NCI-H2196 (cell line): Measurements from ENCODE around the gene MYO1D.
"Not testable (repeated sequence)": the region's sequence is repeated elsewhere in the genome, so short reads cannot be mapped to it uniquely, and the experiment has no call there.

Experiments
- DNase-seq: peaks from one replicate; lab custom pipeline; 2025; ENCODE audit not compliant: unreplicated experiment; lab: John Stamatoyannopoulos, UW

Gene MYO1D

GRCh38 chr17:32739722-32740121 is 137.2 kb downstream of the MYO1D start:
- DNase-seq: no peak

DNA sequence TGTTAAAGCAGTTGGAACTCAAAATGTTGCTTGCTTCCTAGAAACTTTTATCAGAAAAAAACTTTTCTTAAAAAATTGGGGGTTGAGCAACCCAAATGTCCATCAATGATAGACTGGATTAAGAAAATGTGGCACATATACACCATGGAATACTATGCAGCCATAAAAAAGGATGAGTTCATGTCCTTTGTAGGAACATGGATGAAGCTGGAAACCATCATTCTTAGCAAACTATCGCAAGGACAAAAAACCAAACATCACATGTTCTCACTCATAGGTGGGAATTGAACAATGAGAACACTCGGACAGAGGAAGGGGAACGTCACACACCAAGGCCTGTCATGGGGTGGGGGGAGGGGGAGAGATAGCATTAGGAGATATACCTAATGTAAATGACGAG is 137.8 kb downstream of the MYO1D start:
- DNase-seq: not testable (repeated sequence)

DNA sequence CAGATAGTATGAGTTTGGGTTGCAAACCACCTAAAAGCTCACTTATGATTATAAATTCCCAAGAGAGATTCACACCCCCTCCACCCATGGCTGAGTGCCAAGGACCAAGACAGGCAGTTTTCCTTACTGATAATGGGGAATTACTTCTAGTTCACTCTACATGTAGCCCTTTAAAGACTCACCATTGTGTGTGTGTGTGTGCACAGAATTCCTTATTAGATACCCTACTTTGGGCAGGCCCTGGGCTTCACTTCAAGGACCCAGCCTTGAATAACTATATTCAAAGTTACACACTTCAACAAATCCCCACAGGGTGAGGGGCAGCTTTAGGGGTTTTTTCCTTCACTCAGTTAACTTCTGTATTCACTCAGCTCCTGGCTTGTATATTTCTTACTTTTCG is 143.5 kb downstream of the MYO1D start:
- no peak for DNase-seq

DNA sequence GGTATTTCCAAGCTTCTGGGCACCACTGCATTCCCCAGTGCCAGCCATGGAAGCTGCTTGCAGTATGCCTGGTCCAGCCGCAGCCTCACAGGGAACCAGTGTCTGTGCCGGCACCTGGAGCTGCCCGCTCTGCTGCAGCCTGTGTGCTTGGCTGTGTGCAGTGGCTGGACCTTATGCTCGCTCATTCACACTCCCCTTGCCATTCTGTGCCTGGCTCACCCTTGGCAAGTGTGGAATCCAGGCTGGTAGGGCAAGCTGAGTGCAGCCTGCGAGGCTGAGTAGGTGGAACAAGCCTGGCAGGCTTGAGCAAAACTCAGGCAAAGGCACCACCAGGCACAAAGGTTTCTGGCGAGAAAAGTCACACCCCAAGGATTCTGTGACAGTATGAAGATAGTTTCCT is 144.0 kb downstream of the MYO1D start:
- DNase-seq: no peak

DNA sequence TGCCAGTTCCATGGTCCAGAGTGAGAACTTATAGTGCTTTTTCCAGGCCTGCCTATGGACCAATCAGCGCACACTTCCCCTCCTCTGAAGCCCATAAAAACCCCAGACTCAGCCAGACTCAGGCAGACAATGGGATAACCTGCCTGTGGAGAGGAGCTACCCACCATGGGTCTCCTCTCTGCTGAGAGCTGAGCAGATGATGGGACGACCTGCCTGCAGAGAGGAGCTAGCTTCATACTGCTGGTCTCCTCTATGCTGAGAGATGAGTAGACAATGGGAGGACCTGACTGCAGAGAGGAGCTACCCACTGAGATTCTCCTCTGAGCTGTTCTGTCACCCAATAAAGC is 144.7 kb downstream of the MYO1D start:
- no peak for DNase-seq

DNA sequence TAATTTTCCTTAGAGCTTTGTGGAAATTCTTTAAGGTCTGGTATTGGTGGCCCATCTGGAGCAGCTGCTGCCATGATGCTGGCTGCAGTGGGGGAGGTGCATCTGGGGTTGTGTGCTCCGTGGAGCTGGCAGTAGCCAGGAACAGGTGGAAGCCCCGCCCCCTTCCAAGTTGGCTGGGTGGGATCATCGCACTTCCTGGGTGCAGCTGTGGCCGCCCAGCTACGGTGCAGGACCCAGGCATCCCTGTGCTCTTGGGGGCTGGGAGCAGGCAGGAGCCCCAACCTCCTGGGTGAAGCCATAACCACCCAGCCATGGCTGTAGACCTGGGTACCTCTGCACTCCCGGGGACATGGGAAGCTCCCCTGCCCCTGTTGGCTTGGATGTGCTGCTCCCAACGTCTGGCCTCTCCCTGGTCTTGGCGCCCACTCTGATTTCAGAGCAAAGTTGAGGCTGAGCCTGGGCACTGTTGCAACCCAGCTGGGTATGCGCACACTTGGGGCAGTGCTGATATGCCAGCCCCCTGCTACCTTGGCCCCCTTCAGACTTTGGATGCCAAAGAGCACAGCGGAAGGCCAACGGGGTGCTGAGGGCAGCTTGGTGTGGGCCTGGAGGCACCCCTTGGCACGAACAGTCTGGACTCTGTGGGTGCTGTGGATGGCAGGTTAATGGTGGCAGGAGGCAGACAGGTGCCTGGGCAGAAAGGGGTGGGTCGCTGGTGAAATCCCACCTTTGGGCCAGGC is 145.2 kb downstream of the MYO1D start:
- no peak for DNase-seq

- no peak for DNase-seq
Observed at GRCh38 chr17:32727681-32728080, 149.2 kb downstream of the MYO1D start.

GRCh38 chr17:32725697-32726096 is 151.2 kb downstream of the MYO1D start:
- no peak for DNase-seq

DNA sequence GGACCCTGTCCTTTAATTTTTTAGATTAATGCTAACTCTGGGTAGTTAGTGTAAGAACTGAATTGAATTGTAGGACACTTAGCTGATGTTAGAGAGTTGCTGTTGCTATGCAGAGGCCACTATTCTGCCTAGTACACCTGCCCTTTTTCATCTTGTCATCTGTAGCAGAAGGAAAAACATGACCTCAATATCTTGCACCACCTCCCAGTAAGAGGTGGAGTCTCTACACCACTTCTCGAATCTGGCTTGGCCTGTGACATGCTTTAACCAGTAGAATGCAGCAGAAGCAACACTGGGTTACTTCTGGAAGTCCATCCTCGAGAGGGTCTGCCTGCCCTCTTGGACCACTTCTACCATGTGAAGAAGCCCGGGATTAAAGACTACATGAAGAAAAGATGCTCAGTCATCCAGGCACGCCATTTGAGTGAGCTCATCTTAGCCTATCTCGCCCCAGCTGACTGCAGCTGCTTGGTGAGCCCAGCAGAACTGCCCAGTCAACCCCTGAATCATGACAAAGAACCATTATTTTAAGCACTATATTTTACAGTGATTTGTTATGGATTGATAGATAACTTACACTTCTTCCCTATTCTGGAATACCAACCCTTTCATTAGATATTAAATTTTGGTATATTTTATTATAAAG is 153.5 kb downstream of the MYO1D start:
- no peak for DNase-seq

DNA sequence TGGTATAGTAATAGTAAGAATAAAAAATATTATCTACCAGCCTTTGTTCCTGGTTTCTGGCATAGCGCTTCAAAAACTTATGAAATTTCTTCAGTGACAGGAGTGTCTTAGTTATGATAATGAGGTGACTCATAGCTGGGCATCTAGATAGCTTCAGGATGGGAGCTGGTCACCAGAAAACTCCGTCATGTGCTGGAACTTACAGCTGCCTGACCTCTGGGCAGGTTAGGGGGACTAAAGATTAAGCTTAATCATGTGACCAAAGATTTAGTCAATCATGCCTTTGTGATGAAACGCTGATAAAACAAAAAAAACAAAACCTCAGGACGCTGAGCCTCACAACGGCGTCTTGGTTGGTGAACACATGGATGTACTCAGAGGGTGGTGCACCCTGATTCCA is 154.2 kb downstream of the MYO1D start:
- no peak for DNase-seq

GRCh38 chr17:32720671-32721070 is 156.3 kb downstream of the MYO1D start:
- DNase-seq: no peak

GRCh38 chr17:32719689-32720088 is 157.2 kb downstream of the MYO1D start:
- no peak for DNase-seq

- DNase-seq: not testable (repeated sequence)
Observed at GRCh38 chr17:32714922-32715321, 162.0 kb downstream of the MYO1D start.

DNA sequence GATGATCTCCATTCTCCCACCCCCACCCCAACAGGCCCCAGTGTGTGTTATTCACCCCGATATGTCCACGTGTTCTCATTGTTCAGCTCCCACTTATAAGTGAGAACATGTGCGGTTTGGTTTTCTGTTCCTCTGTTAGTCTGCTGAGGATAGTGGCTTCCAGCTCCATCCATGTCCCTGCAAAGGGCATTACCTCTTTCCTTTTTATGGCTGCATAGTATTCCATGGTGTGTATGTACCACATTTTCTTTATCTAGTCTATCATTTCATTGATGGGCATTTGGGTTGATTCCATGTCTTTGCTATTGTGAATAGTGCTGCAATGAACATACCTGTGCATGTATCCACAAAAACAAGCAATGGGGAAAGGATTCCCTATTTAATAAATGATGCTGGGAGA is 162.7 kb downstream of the MYO1D start:
- not testable (repeated sequence) for DNase-seq

DNA sequence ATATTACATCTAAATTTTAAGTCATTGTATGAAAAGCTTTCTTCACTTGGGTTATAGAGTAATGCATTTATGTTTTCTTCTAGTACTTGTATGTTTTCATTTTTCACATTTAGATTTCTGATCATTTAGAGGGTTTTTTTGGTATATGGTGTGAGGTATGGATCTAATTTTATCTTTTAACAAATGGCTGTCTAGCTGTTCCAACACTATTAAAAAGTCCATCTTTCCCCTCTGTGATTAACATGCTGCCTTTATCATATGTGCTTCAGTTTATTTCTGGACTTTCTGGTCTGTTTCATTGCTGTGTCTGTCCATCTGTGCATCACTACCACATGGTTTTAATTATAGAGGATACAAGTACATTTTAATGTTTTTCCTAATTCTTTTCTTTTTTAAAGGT is 163.8 kb downstream of the MYO1D start:
- DNase-seq: no peak

- no peak for DNase-seq
Observed at GRCh38 chr17:32709562-32709961, 167.4 kb downstream of the MYO1D start.

GRCh38 chr17:32701871-32702270 is 175.1 kb downstream of the MYO1D start:
- DNase-seq: no peak

- no peak for DNase-seq
Observed at GRCh38 chr17:32699247-32699646, 177.7 kb downstream of the MYO1D start.

GRCh38 chr17:32697728-32698625 is 178.9 kb downstream of the MYO1D start:
- no peak for DNase-seq

- no peak for DNase-seq
Observed at GRCh38 chr17:32696426-32696825, 180.5 kb downstream of the MYO1D start.

DNA sequence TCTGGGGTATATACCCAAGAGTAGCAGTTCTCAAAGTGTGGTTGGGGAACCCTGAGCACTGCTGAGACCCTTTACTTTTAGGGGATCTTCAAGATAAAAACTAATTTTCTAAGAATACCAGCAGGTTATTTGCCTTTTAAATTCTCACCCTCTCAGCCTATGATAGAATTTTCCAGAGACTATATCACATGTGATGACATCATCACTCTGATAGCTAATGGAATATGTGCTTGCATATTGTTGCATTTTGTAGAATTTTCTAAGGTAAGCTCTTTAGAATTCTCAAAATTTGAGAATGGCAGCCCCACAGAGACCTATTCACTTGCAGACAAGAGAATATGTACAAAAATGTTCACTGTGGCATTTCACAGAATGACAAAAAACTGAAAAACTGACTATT is 181.1 kb downstream of the MYO1D start:
- DNase-seq: no peak
